KG1 (cell line): Measurements from ENCODE around the gene ZNF613.
A peak's percentile ranks its signal among the peaks of the same experiment; 100 is the strongest.
"Not testable (repeated sequence)": the region's sequence is repeated elsewhere in the genome, so short reads cannot be mapped to it uniquely, and the experiment has no call there.

Experiments
- DNase-seq: peaks from one replicate; lab custom pipeline; 2025; lab: John Stamatoyannopoulos, UW

The ZNF613 gene

GRCh38 chr19:51926784-51927741, at the start of gene ZNF613:
ZNF613 (plus strand) TSS chr19:51927472; CDS start chr19:51936221, 8,749 bp downstream.
- DNase-seq: peak; percentile 99

- no peak for DNase-seq
These were observed 44.8 kb upstream of the ZNF613 start for GRCh38 chr19:51882518-51882917.

DNA sequence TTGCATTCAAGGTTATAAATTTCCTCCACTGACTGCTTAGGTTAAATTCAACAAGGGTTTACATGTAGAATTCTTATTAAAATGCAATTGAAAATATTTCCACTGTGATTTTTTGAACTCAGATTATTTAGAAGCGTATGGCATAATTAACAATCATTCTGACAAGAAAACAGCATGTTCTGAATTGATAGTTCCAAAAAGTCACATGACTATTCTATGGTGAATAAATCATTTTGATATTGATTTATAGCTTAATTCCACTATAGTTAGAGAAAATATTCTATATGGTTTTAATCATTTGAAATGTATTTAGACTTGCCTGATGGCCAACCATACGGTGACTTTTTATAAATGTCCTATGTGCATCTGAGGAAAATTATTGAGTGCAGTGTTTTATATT, 42.6 kb upstream of the ZNF613 start:
- no peak for DNase-seq

- DNase-seq: no peak
These were observed 39.5 kb upstream of the ZNF613 start, which contains the start of gene ZNF577 for GRCh38 chr19:51887522-51888498. ZNF577 (minus strand) TSS chr19:51887951; CDS start chr19:51880382, 7,569 bp downstream.

DNA sequence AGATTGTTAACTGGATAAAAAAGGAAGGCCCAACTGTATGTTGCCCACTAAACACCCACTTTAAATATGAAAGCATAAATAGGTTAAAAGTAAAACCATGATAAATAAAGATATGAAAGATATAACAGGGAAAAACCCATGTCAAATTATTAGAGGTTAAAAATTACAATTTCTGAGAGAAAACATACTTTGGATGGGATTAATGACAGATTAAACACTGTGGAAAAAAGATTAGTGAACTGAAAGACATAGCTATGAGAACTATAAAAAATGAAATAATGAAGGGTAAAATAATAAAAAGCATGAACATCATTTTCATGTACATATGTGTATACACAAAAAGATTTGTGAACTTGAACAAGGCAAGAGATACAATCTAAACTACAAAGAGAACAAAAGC, 37.3 kb upstream of the ZNF613 start:
- no peak for DNase-seq

- no peak for DNase-seq
These were observed 36.0 kb upstream of the ZNF613 start for GRCh38 chr19:51891193-51891747.

DNA sequence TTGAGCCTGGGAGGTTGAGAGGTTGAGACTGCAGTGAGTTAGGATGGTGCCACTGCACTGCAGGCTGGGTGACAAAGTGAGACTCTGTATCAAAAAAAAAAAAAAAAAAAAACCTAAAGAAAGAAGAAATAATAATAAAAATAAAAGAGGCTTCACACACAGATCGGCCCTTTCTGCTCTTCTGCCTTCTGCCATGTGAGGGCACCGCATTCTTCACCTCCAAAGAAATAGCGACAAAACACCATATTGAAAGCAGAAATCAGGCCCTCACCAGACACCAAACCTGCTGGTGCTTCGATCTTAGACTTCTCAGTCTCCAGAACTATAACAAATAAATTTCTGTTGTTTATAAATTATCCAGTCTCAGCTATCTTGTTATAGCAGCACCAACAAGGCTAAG, 25.4 kb upstream of the ZNF613 start:
- no peak for DNase-seq

DNA sequence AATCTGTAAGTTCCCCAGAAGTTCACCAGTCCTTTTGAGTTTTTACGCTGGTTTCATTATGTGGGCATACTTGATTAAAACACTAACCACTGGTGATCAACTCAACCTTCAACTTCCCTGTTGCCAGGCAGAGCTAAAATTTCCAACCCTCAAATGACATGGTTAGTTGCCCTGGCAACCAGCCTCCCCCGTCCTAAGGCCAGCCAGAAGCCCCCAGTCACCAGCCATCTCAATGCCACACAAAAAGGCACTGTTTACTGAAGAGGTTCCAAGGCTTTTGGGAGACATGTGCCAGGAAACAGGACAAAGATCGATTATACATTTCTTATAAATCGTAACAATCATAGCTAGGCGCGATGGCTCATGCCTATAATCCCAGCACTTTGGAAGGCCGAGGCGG, 24.1 kb upstream of the ZNF613 start:
- DNase-seq: no peak

GRCh38 chr19:51904331-51905165, 22.7 kb upstream of the ZNF613 start, which contains the start of gene ZNF649:
ZNF649 (minus strand) TSS chr19:51905017; CDS start chr19:51900107, 4,910 bp downstream.
- DNase-seq: peak; percentile 82

- DNase-seq: no peak
These were observed 22.1 kb upstream of the ZNF613 start for GRCh38 chr19:51905206-51905605.

DNA sequence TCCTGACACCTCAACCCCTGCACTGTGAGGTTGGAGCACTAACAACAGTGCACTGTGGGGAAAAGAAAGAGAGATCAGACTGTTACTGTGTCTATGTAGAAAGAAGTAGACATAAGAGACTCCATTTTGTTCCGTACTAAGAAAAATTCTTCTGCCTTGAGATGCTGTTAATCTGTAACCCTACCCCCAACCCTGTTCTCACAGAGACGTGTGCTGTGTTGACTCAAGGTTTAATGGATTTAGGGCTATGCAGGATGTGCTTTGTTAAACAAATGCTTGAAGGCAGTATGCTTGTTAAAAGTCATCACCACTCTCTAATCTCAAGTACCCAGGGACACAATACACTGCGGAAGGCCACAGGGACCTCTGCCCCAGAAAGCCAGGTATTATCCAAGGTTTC, 21.6 kb upstream of the ZNF613 start:
- DNase-seq: not testable (repeated sequence)

DNA sequence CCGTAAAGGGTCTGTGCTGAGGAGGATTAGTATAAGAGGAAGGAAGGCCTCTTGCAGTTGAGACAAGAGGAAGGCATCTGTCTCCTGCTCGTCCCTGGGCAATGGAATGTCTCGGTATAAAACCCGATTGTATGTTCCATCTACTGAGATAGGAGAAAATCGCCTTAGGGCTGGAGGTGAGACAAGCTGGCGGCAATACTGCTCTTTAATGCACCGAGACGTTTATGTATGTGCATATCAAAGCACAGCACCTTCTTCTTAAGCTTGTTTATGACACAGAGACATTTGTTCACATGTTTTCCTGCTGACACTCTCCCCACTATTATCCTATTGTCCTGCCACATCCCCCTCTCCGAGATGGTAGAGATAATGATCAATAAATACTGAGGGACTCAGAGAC, 21.2 kb upstream of the ZNF613 start:
- not testable (repeated sequence) for DNase-seq

DNA sequence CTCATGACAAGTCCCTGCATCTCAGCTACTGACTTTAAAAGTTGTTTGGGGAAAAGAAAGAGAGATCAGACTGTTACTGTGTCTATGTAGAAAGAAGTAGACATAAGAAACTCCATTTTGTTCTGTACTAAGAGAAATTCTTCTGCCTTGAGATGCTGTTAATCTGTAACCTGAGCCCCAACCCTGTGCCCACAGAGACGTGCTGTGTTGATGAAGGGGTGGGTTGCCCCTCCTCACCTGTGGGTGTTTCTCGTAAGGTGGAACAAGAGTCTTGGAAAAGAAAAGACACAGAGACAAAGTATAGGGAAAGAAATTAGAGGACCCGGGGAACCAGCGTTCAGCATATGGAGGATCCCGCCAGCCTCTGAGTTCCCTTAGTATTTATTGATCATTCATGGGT, 19.3 kb upstream of the ZNF613 start:
- DNase-seq: not testable (repeated sequence)

DNA sequence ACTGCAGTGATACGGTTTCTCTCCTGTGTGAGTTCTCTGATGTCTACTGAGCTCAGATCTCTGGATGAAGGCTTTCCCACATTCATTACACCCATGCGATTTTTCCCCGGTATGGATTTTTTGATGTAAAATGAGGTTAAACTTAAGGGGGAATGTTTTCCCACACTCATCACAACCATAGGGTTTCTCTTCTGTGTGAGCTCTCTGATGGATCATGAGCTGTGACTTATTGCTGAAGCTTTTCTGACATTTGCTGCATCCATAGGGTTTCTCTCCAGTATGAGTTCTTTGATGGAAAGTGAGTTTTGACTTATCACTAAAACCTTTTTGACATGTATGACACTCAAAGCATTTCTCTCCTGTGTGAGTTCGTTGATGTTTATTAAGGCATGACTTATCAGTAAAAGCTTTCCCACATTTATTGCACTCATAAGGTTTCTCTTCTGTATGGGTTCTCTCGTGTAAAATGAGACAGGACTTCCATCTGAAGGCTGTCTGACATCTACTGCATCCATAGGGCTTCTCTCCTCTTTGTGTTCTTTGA, 11.9 kb upstream of the ZNF613 start:
- DNase-seq: no peak

- no peak for DNase-seq
These were observed 11.1 kb upstream of the ZNF613 start for GRCh38 chr19:51916167-51916566.

- DNase-seq: no peak
These were observed 7.7 kb upstream of the ZNF613 start for GRCh38 chr19:51919606-51920005.

- DNase-seq: no peak
These were observed 5.3 kb upstream of the ZNF613 start for GRCh38 chr19:51921949-51922348.

DNA sequence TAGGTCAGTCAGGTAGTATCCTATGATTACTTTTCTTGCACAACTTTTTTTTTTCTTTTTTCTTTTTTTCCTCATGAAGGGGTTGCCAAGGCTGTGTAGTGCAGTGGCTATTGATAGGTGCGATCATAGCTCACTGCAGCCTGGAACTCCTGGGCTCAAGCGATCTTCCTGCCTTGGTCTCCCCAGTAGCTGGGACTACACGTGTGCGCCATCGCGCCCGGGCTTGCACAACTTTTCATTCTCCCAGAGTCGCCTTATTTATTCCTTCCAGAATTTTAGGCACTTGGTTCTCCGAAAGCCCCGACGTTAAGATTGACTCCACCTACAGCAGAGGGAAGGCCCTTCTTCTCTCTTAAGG, 867 bp upstream of the ZNF613 start:
- DNase-seq: peak; percentile 60

DNA sequence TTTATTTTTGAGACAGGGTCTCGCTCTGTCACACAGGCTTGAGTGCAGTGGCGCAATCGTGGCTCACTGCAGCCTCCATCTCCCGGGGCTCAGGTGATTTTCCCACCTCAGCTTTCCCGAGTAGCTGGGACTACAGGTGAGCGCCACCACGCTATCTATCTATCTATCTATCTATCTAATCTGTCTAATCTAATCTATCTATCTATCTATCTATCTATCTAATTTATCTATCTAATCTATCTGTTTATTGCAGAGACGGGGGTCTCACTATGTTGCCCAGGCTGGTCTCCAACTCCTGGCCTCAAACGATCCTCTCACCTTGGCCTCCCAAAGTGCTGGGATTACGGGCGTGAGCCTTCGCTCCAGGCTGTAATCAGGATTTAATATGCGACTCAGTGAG, 587 bp downstream of the ZNF613 start:
- DNase-seq: no peak

DNA sequence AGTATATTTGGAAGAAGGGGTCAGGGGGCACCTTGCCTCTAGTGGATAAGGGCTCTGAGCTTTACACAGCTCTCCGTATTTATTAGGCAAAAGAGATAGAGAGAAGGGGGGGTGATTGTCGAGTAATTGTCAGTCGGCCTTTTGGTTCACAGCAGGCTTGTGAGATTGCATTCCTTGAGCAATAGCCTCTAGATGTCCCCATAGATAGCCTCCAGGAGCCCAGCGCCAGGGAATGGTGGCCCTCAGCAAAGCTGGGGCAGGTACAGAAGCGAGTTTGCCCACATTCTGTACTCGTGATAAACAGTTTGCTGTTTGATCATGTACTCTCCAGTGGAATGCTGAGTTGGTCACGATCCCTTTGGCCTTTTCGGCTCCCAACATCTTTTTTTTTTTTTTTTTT, 4.6 kb downstream of the ZNF613 start:
- no peak for DNase-seq

DNA sequence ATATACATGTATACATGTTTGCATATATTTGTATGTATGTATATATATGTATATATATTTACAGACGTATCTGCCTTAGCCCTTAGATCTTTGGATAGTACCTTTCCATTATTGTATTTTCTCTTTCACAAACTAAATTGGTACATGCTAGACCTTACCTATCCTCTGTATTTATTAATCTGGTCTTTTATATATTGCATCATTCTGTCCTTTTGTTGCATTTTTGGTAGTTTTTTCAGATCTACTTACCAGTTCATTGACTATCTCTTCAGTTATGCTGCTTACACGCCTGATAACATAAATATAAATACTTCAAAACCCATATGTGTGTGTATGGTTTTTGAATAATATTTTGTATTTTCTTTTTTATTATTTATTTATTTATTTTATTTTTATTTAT, 11.7 kb downstream of the ZNF613 start:
- no peak for DNase-seq
